Uterus (tissue), 2 donors: ENCODE measurements around the gene SAPCD1.

Source experiments
- CTCF ChIP-seq, 4 experiments: fragments of 200-600 bp in 2 of 4; fragments of 450-650 bp in 2 of 4; sonication (generic) in 2 of 4; IDR thresholded peaks; one replicate each; pipeline ENCODE4 v1.5.1; 2016 to 2019; ENCODE audit warnings: antibody characterized with exemption in 4 of 4, mild to moderate bottlenecking in 2 of 4, moderate library complexity in 1 of 4
- POLR2A ChIP-seq, 2 donors: fragments of 450-650 bp; IDR thresholded peaks; one replicate each; pipeline ENCODE4 v1.6.1; 2016; ENCODE audit warnings: antibody characterized with exemption in 2 of 2, mild to moderate bottlenecking in 1 of 2, moderate library complexity in 1 of 2

GRCh38 chr6:31761343-31761742 lies 1.1 kb upstream of the SAPCD1 start:
- TF ChIP-seq POLR2A (IDR thresholded peaks at IDR 0.05) = no peak
- TF ChIP-seq CTCF (IDR thresholded peaks at IDR 0.05) = no peak
